ENCODE data around the gene TMEM178B. TPM values are rescaled to one million over a fixed set of nuclear protein-coding genes. Genes with fewer than 3 reads are reported as not detected.

The TMEM178B gene
- polyA plus RNA-seq, 1 donor from 2014 or later: 40.7 TPM

- TF ChIP-seq EZH2 (IDR thresholded peaks at IDR 0.05; ENCODE audit: borderline replicate concordance, insufficient read depth, low read length, poor library complexity, severe bottlenecking) (no peak), POLR2AphosphoS5 (IDR thresholded peaks at IDR 0.05) (no peak), EP300 (conservative IDR thresholded peaks at IDR 0.05; ENCODE audit: poor library complexity, severe bottlenecking) (no peak), SMC3 (conservative IDR thresholded peaks at IDR 0.05; ENCODE audit: poor library complexity) (no peak), CTCF (IDR thresholded peaks at IDR 0.05; ENCODE audit: poor library complexity, severe bottlenecking) (no peak), RAD21 (conservative IDR thresholded peaks at IDR 0.05) (no peak), REST (IDR thresholded peaks at IDR 0.05; ENCODE audit: borderline replicate concordance) (no peak), TAF1 (IDR thresholded peaks at IDR 0.05; ENCODE audit: low read depth) (no peak), MXI1 (conservative IDR thresholded peaks at IDR 0.05; ENCODE audit: poor library complexity, severe bottlenecking) (no peak)
- Histone ChIP-seq H4K20me1 (ENCODE audit: insufficient read depth) (no peaks in the 10 kb centered on the region), H3K36me3 (ENCODE audit: insufficient read depth, low read length) (no peaks in the 10 kb centered on the region), H3K9me2 (ENCODE audit: insufficient read depth, low read length) (no peaks in the 10 kb centered on the region), H3K4me3 (ENCODE audit: low read length) (no peak overlapping the region), H3K9me3 (ENCODE audit: low read length) (no peaks in the 10 kb centered on the region), H3K27me3 (ENCODE audit: insufficient read depth, low read depth, low read length) (no peaks in the 10 kb centered on the region), H3K79me2 (replicated peaks; ENCODE audit: insufficient read depth, low read length) (peaks cover 13% of the 10 kb centered on the region), H3F3A (ENCODE audit: insufficient read depth, low read length, poor library complexity, severe bottlenecking) (peaks cover 5% of the 10 kb centered on the region), H3K9ac (ENCODE audit: low read length) (no peak overlapping the region), H3K4me2 (ENCODE audit: low read length) (no peak overlapping the region), H3K27ac (ENCODE audit: low read length) (no peak overlapping the region), H2AFZ (ENCODE audit: low read depth, low read length) (no peak overlapping the region)
These were observed 246.4 kb downstream of the TMEM178B start for GRCh38 chr7:141320287-141320686.

GRCh38 chr7:141322383-141322782 lies 248.5 kb downstream of the TMEM178B start:
- TF ChIP-seq POLR2AphosphoS5 (IDR thresholded peaks at IDR 0.05) (no peak), MXI1 (conservative IDR thresholded peaks at IDR 0.05; ENCODE audit: poor library complexity, severe bottlenecking) (no peak), RAD21 (conservative IDR thresholded peaks at IDR 0.05) (no peak), EP300 (conservative IDR thresholded peaks at IDR 0.05; ENCODE audit: poor library complexity, severe bottlenecking) (no peak), EZH2 (IDR thresholded peaks at IDR 0.05; ENCODE audit: borderline replicate concordance, insufficient read depth, low read length, poor library complexity, severe bottlenecking) (no peak), CTCF (IDR thresholded peaks at IDR 0.05; ENCODE audit: poor library complexity, severe bottlenecking) (no peak), SMC3 (conservative IDR thresholded peaks at IDR 0.05; ENCODE audit: poor library complexity) (no peak), TAF1 (IDR thresholded peaks at IDR 0.05; ENCODE audit: low read depth) (no peak), REST (IDR thresholded peaks at IDR 0.05; ENCODE audit: borderline replicate concordance) (no peak)
- no peaks in the 10 kb centered on the region for H3K27me3 ChIP-seq (ENCODE audit: insufficient read depth, low read depth, low read length)
- H4K20me1 ChIP-seq (ENCODE audit: insufficient read depth): no peaks in the 10 kb centered on the region
- no peak overlapping the region for H3K4me3 ChIP-seq (ENCODE audit: low read length)
- peaks cover 4% of the 10 kb centered on the region for H3F3A ChIP-seq (ENCODE audit: insufficient read depth, low read length, poor library complexity, severe bottlenecking)
- H3K36me3 ChIP-seq (ENCODE audit: insufficient read depth, low read length): no peaks in the 10 kb centered on the region
- peaks cover 23% of the 10 kb centered on the region for H3K79me2 ChIP-seq (replicated peaks; ENCODE audit: insufficient read depth, low read length)
- H3K9me3 ChIP-seq (ENCODE audit: low read length): no peaks in the 10 kb centered on the region
- H3K9ac ChIP-seq (ENCODE audit: low read length): no peak overlapping the region
- H2AFZ ChIP-seq (ENCODE audit: low read depth, low read length): no peak overlapping the region
- no peak overlapping the region for H3K27ac ChIP-seq (ENCODE audit: low read length)
- no peak overlapping the region for H3K4me2 ChIP-seq (ENCODE audit: low read length)
- no peaks in the 10 kb centered on the region for H3K9me2 ChIP-seq (ENCODE audit: insufficient read depth, low read length)

Measured in neural cell (in vitro differentiated cells).